Measurements from ENCODE around the gene TAS2R43. TPM values are rescaled to one million over a fixed set of nuclear protein-coding genes. Genes with fewer than 3 reads are reported as not detected.

Gene TAS2R43, protein sequence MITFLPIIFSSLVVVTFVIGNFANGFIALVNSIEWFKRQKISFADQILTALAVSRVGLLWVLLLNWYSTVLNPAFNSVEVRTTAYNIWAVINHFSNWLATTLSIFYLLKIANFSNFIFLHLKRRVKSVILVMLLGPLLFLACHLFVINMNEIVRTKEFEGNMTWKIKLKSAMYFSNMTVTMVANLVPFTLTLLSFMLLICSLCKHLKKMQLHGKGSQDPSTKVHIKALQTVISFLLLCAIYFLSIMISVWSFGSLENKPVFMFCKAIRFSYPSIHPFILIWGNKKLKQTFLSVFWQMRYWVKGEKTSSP
- 1.3 and 1.6 TPM in 2 replicates for total RNA-seq

DNA sequence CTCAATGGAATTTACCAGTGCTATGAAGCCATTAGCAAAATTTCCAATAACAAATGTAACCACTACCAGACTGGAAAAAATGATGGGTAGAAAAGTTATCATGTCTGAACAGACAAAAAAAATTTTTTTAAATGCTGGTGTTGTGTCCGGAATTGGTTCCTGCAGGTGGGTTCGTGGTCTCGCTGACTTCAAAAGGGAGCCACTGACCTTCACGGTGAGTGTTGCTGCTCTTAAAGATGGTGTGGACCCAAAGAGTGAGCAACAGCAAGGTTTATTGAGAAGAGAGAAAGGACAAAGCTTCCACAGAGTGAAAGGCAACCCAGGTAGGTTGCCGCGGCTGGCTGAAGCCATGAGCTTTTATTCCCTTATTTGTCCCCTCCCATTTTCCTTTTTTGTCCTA, at the start of gene TAS2R43:
Gene TAS2R43, minus strand, starts transcription at position 186 of the 400 bp plus-strand sequence. Its CDS starts 84 bp downstream, at position 102.

DNA sequence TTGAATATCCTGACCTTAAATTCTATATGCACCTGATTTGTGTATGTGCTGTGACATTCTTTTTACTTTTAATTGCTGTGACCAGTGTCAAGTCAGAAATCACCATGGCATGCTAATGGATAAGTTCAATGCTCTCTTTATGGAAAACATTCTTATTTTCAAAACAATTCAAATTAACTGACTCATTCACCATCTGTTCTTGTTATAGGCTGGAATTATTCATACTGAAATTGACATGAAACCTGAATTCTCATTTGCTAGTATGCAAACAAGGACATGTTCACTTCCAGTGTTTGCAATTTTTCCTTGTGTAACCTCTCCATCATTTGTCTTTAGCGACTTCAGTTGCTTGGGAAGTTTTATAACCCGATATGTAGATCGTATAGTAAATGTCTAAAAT, 42.2 kb upstream of the TAS2R43 start, which contains the start of gene TAS2R30:
Gene TAS2R30, minus strand, starts transcription at position 340 of the 400 bp plus-strand sequence. CDS start 400 bp downstream, outside the sequence.

DNA sequence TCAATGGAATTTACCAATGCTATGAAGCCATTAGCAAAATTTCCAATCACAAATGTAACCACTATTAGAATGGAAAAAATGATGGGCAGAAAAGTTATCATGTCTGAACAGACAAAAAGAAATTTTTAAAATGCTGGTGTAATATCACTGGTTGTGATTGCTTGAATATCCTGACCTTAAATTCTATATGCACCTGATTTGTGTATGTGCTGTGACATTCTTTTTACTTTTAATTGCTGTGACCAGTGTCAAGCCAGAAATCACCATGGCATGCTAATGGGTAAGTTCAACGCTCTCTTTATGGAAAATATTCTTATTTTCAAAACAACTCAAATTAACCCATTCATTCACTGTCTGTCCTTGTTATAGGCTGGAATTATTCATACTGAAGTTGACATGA, 29.9 kb downstream of the TAS2R43 start, which contains the start of gene TAS2R46:
Gene TAS2R46, minus strand, starts transcription at position 101 of the 400 bp plus-strand sequence. Its CDS starts 0 bp downstream, at position 101.

Small RNAs within 50 kb of the gene (small RNA-seq; reads per million reads assigned to genes)
- gene AC018630.1: not detected

Other genes starting within 250 kb of the TAS2R43 start
- gene PRR4, start 242.8 kb downstream of the TAS2R43 start, total RNA-seq: 0.76 and 2.3 TPM in 2 replicates
- gene PRH1, start 208.1 kb downstream of the TAS2R43 start, total RNA-seq: 16.0 and 19.2 TPM in 2 replicates
- 1.6 and 2.4 TPM in 2 replicates for gene TAS2R13, start 182.8 kb downstream of the TAS2R43 start, total RNA-seq
- 0.65 TPM in 1 of 2 replicates, not detected in the other for gene PRH2, start 163.1 kb downstream of the TAS2R43 start, total RNA-seq
- gene TAS2R14, start 153.1 kb downstream of the TAS2R43 start, total RNA-seq: 2.3 and 4.0 TPM in 2 replicates
- 4.5 and 4.6 TPM in 2 replicates for gene TAS2R50, start 105.4 kb downstream of the TAS2R43 start, total RNA-seq
- 3.9 and 5.4 TPM in 2 replicates for gene TAS2R20, start 94.0 kb downstream of the TAS2R43 start, total RNA-seq
- 5.5 and 6.5 TPM in 2 replicates for gene TAS2R19, start 69.7 kb downstream of the TAS2R43 start, total RNA-seq
- 6.9 and 7.2 TPM in 2 replicates for gene TAS2R31, start 60.9 kb downstream of the TAS2R43 start, total RNA-seq
- gene TAS2R46, start 30.0 kb downstream of the TAS2R43 start, total RNA-seq: 2.9 and 3.1 TPM in 2 replicates
- gene TAS2R30, start 42.3 kb upstream of the TAS2R43 start, total RNA-seq: 5.6 and 6.5 TPM in 2 replicates
- 7.2 and 8.2 TPM in 2 replicates for gene SMIM10L1, start 78.9 kb upstream of the TAS2R43 start, total RNA-seq
- not detected in 2 replicates for gene TAS2R42, start 94.6 kb upstream of the TAS2R43 start, total RNA-seq
- gene PRB3, start 177.4 kb upstream of the TAS2R43 start, total RNA-seq: not detected in 2 replicates
- gene PRB4, start 218.1 kb upstream of the TAS2R43 start, total RNA-seq: not detected in 2 replicates

Data from vein endothelial cell (primary cell).